ENCODE results near the gene KIF22.

KIF22 gene

DNA sequence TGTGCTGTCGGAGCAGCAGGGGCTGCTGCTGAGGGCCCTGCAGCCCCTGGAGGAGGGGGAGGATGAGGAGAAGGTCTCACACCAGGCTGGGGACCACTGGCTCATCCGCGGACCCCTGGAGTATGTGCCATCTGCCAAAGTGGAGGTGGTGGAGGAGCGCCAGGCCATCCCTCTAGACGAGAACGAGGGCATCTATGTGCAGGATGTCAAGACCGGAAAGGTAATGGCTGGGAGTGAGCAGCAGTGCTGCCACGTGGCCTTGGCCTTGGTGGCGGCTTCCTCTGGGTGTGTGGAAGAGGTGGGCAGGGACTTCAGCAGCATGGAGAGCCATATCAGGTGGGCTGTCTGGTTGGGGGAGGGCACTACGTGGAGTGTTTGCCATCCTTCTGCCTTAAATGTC is 49.7 kb downstream of the KIF22 start:
- DNase-seq (ENCODE audit: low read depth in 2 of 2), result no peak

GRCh38 chr16:29841631-29842030 is 51.1 kb downstream of the KIF22 start:
- no peak for DNase-seq (ENCODE audit: low read depth in 2 of 2)

DNA sequence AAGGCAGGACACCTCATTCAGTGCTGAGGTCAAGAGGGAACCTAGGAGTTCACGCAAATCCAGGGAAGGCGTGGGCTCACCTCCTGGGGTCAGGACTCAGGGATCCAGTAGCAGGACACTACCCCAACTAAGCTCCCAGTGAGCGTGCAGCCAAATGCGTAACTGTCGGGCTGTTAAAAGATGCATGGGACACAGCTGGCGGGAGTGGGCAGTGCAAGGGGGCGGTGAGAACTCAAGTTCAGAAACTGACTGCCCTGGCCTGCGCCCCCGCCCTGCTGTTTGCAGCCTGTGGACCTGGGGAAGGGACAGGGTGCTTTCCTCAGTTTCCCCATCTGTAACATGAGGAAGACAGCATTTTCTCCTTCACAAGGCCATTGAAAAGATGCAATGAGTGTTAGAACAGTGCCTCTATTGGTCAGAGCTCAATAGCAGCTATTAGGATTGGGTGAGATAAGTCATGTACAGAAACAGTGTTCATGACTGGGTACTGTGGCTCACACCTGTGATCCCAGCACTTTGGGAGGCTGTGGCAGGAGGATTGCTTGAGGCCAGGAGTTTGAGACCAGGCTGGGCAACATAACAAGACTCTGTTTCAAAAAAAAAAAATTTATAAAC is 52.3 kb downstream of the KIF22 start:
- DNase-seq (ENCODE audit: low read depth in 2 of 2), result no peak

DNA sequence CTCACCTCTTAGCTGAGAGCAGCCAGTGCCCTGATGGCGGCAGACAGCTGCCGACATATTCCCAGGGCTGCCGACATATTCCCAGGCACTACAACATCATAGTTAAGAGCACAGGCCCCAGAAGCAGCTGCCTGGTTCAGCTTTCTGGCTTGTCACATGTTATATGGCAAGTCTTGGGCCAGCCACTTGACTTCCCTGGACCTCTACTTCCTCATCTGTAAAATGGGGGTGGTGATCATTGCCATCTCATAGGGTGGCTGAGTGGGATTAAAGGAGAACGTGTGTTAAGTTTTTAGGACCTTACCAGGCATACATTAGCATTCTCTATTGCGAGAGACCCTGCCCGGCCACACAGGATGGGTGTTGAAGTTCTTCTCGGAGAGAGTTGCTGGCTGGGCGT is 53.4 kb downstream of the KIF22 start:
- DNase-seq (ENCODE audit: low read depth in 2 of 2), result no peak

DNA sequence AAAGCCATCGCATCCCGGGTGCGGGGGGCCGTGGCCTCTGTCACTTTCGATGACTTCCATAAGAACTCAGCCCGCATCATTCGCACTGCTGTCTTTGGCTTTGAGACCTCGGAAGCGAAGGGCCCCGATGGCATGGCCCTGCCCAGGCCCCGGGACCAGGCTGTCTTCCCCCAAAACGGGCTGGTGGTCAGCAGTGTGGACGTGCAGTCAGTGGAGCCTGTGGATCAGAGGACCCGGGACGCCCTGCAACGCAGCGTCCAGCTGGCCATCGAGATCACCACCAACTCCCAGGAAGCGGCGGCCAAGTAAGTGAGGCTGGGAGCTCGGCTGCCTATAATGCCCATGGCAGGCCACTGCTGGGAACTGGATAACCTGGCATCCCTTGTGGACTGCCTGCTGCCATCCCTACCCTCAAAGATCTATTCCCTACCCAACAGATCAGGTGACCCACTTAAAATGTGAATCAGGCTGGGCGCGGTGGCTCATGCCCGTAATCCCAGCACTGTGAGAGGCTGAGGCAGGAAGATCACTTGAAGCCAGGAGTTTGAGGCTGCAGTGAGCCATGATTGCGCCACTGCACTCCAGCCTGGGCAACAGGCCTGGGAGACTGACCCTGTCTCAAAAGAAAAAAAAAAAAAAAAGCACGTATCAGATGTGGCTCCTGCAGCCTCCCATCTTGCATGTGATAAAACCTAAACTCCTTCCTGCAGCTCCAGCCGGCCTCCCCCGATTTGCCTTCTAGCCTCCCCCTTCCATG is 54.2 kb downstream of the KIF22 start:
- no peak for DNase-seq (ENCODE audit: low read depth in 2 of 2)

DNA sequence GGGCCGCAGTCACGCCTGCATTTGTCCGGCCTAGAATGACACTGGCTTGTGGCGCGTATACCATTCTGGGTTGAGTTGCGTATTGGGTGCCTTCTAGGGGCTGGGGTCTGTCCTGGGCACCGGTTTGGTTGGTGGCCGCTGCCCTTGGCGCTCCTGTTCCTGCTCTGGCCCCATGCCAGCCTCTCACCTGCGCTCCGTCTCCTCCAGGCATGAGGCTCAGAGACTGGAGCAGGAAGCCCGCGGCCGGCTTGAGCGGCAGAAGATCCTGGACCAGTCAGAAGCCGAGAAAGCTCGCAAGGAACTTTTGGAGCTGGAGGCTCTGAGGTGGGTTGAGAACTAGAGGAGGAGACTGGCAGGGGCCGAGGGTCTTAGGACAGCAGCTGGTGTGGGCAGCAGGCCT is 55.1 kb downstream of the KIF22 start:
- DNase-seq (ENCODE audit: low read depth in 2 of 2), result no peak

GRCh38 chr16:29848420-29849297 is 58.1 kb downstream of the KIF22 start:
- DNase-seq (ENCODE audit: low read depth in 2 of 2), result no peak

- no peak for DNase-seq (ENCODE audit: low read depth in 2 of 2)
Measured at GRCh38 chr16:29849505-29849904, 59.0 kb downstream of the KIF22 start.

GRCh38 chr16:29850998-29851397 is 60.4 kb downstream of the KIF22 start:
- no peak for DNase-seq (ENCODE audit: low read depth in 2 of 2)

DNA sequence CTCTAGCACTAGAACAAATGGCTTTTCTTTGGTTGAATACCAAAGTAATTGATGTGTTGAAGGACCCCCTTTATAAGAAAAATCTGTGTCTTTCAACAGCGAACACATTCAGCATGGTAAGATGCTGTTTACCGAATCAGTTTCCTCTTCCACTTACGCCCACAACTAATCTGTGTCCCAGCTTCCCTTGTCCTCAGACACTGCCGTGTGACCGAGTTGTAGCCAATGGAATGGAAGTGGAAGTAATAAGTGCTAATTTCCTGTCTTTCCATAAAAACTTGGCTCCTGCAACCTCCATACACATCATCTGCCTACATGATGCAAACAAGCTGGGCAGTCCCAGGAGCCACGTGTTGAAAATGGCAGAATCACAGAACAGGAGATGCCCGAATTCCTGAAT is 62.1 kb downstream of the KIF22 start:
- DNase-seq (ENCODE audit: low read depth in 2 of 2), result peak; percentile 34 to 35

DNA sequence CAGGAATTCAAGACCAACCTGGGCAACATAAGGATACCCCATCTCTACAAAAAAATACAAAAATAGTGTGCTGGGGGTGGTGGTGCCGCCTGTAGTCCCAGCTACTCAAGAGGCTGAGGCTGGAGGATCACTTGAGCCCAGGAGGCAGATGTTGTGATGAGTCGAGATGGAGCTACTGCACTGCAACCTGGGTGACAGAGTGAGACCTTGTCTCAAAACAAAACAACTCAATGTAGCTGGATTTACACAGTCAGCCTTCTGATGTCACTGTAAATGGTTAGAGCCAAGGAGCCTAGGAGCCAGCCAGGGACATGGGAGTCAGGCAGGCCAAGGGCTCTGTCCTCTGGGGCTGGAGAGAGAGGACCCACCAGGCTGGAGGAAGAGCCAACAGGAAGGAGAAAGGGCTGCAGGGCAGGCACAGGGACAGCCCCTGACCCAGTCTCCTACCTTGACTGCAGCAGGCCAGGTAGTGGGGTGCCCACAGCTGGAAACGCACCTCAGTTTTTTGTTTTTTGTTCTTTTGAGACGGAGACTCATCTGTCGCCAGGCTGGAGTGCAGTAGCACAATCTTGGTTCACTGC is 64.1 kb downstream of the KIF22 start:
- no peak for DNase-seq (ENCODE audit: low read depth in 2 of 2)

Measured in fibroblast of skin of left biceps (primary cell).